D721Med (cell line): Measurements from ENCODE around the gene PKIG.
"Not testable (repeated sequence)": the region's sequence is repeated elsewhere in the genome, so short reads cannot be mapped to it uniquely, and the experiment has no call there.

Source experiments
- DNase-seq: peaks from one replicate; pipeline ENCODE4 v3.0.0; 2011; ENCODE audit warnings: low spot score; ENCODE audit not compliant: insufficient read length
- FAIRE-seq: peaks from 2 replicates; lab custom pipeline; 2011; peaks lifted over from hg19 to GRCh38; lab: Jason Lieb, UNC
- TF ChIP-seq, protein P1 (sequence below): IDR thresholded peaks from 2 replicates; pipeline ENCODE4 v1.5.1; 2012; ENCODE audit warnings: mild to moderate bottlenecking, control low read depth; ENCODE audit not compliant: insufficient read depth; ENCODE audit errors: missing control alignments

Gene PKIG

DNA sequence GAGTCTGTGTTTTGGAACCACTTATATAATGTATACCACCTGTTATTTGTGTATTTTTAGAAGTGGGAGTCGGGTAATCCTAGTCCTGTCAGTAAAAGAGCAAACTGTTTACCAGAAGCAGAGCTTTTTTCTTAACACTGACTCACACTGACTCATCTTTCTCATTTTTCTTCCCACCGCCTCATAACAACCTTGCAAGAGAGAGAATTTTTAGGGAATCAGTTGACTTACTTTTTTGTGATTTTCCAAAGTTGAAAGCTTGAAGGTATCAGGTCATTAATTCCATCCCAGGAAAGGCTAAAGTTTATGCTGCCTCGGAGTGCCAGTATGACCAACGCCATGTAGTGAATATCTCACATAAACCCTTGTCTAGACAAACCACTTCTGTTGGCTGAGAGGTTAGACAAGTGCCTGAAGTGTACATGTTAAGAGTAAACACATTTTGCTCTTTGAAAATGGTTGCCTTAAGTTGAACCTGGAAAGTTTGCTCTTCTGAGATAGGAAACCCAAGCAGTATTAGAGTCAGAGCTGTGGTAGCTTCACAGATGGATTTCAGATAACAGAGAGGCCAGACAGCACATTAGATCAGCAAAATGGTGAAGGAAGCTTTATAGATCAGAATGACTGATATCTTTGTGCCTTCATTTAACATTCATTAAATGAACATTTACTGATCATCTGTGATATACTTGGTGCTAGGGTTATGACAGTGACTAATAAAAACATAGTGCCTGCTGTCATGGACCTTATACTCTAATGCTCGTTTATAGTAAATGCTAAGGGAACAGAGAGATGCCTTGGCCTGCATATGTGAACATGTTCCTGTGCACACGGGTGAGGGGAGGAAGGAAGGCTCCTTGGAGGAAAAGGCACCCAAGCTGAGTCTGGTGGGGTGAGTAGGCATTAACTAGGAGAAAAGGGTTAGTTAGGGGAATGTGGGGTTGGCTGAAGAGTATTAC lies 29.1 kb upstream of the PKIG start:
- DNase-seq (no peak), FAIRE-seq (no peak)
- TF ChIP-seq, protein P1, sequence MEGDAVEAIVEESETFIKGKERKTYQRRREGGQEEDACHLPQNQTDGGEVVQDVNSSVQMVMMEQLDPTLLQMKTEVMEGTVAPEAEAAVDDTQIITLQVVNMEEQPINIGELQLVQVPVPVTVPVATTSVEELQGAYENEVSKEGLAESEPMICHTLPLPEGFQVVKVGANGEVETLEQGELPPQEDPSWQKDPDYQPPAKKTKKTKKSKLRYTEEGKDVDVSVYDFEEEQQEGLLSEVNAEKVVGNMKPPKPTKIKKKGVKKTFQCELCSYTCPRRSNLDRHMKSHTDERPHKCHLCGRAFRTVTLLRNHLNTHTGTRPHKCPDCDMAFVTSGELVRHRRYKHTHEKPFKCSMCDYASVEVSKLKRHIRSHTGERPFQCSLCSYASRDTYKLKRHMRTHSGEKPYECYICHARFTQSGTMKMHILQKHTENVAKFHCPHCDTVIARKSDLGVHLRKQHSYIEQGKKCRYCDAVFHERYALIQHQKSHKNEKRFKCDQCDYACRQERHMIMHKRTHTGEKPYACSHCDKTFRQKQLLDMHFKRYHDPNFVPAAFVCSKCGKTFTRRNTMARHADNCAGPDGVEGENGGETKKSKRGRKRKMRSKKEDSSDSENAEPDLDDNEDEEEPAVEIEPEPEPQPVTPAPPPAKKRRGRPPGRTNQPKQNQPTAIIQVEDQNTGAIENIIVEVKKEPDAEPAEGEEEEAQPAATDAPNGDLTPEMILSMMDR: no peak

- no peak for FAIRE-seq
- TF ChIP-seq, protein P1: no peak
- no peak for DNase-seq
Measured at GRCh38 chr20:44559302-44559701, 23.1 kb upstream of the PKIG start.

GRCh38 chr20:44560229-44560628 lies 22.1 kb upstream of the PKIG start:
- DNase-seq (no peak), FAIRE-seq (no peak)
- TF ChIP-seq, protein P1: no peak

GRCh38 chr20:44560818-44561217 lies 21.6 kb upstream of the PKIG start:
- DNase-seq, FAIRE-seq: not testable (repeated sequence)

DNA sequence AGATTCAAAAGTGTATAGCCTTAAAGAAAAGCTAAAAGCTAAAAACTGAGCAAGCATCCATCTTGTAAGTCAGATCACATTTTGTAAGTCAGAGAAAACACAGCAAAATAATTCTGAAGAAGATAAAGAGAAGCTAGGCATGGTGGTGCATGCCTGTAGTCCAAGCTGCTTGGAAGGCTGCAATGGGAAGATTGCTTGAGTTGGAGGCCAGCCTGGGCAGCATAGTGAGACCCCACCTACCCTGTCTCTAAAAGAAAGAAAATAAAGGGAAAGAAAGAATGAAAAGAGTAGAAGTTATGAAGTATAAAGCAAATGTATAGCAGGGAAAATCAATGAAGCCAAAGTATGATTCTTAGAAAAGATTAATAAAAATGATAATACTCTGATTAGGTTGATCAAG lies 20.5 kb upstream of the PKIG start:
- TF ChIP-seq, protein P1: no peak
- DNase-seq (no peak), FAIRE-seq (no peak)

DNA sequence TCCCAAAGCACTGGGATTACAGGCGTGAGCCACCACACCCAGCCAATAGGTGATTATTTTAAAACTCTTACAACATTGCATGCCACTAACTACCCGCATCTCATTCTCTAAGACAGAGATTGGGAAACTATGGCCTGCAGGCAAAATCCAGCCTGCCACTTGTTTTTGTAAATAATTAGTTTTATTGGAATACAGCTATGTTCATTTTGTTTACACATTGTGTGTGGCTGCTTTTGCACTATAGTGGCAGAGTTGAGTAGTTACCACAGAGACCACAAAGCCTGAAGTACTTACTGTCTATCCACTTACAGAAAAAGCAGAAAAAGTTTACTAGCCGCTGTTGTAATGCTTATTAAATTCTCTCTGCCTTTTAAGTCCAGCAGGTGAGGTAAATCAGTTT lies 16.4 kb upstream of the PKIG start:
- TF ChIP-seq, protein P1: no peak
- FAIRE-seq: no peak
- no peak for DNase-seq

GRCh38 chr20:44566811-44567210 lies 15.6 kb upstream of the PKIG start:
- DNase-seq (no peak), FAIRE-seq (no peak)
- TF ChIP-seq, protein P1: no peak
